GM12878 (cell line): ENCODE data around the gene VIPR2. TPM values are rescaled to one million over a fixed set of nuclear protein-coding genes. Genes with fewer than 3 reads are reported as not detected.

Experiments
- ATAC-seq: fragments of 200-7000 bp; cut with Tn5 transposase; 3 replicates; pipeline ENCODE4 v1.9.1; 2020; ENCODE audit warnings: mild to moderate bottlenecking, moderate library complexity
- BruUV-seq: library from RNA; stranded (reverse); fragments of 400-500 nt; replicated peaks from 2 replicates; lab custom pipeline; 2021; lab: Mats Ljungman, UMichigan
- CTCF ChIA-PET: fragments of 300-600 bp; sonication (Branson Sonifier 250); formaldehyde crosslinking; extraction: SDS; loops from one replicate; lab custom pipeline; 2021; ENCODE audit warnings: inconsistent platforms; lab: Yijun Ruan, JAX
- POLR2A ChIA-PET: fragments of 350-600 bp; formaldehyde crosslinking; extraction: SDS; loops from one replicate; lab custom pipeline; 2021; ENCODE audit warnings: inconsistent platforms; lab: Charles Lee
- RAD21 ChIA-PET: fragments of 300-600 bp; sonication (Branson Sonifier 250); formaldehyde crosslinking; loops from one replicate; lab custom pipeline; 2023; ENCODE audit warnings: antibody characterized with exemption; ENCODE audit not compliant: unreplicated experiment; lab: Charles Lee
- SMC1A ChIA-PET: fragments of 300-600 bp; sonication (Branson Sonifier 250); formaldehyde crosslinking; loops from one replicate; lab custom pipeline; 2023; ENCODE audit not compliant: unreplicated experiment, uncharacterized antibody; lab: Charles Lee
- DNase-seq: peaks from one replicate; pipeline ENCODE4 v3.0.0-alpha.2; 2011; ENCODE audit warnings: low read depth, low spot score
- FAIRE-seq: peaks from 3 replicates; lab custom pipeline; 2011; peaks lifted over from hg19 to GRCh38; lab: Jason Lieb, UNC
- H2AFZ ChIP-seq: 2 replicates; pipeline ENCODE4 v1.6.0; 2011; ENCODE audit warnings: low read depth, low read length, control low read depth; ENCODE audit not compliant: control insufficient read depth
- H3K27ac ChIP-seq: 2 replicates; pipeline ENCODE4 v1.5.1; 2011; ENCODE audit warnings: control low read depth; ENCODE audit not compliant: control insufficient read depth, insufficient read depth
- H3K27me3 ChIP-seq, 2 experiments: replicated peaks in 1 of 2; 2 replicates each; pipeline versions ENCODE4 v1.6.0 to v1.6.1; 2011; ENCODE audit warnings: low read length in 1 of 2; ENCODE audit not compliant: control insufficient read depth in 2 of 2, insufficient read depth in 2 of 2
- H3K36me3 ChIP-seq, 2 experiments: 2 replicates each; pipeline ENCODE4 v1.5.1; 2011; ENCODE audit warnings: low read length in 1 of 2; ENCODE audit not compliant: control insufficient read depth in 2 of 2, insufficient read depth in 2 of 2
- H3K4me1 ChIP-seq: 2 replicates; pipeline ENCODE4 v1.6.1; 2011; ENCODE audit warnings: mild to moderate bottlenecking, low read length, moderate library complexity, mixed read lengths; ENCODE audit not compliant: control insufficient read depth, insufficient read depth
- H3K4me2 ChIP-seq: 2 replicates; pipeline ENCODE4 v1.6.0; 2011; ENCODE audit warnings: control low read depth; ENCODE audit not compliant: control insufficient read depth, insufficient read depth
- H3K4me3 ChIP-seq: fragments of 200-600 bp; sonication (generic); 2 replicates; pipeline ENCODE4 v1.5.1; 2016
- H3K79me2 ChIP-seq: 2 replicates; pipeline ENCODE4 v1.6.0; 2011; ENCODE audit warnings: low read length; ENCODE audit not compliant: control insufficient read depth, insufficient read depth
- H3K9ac ChIP-seq: 2 replicates; pipeline ENCODE4 v1.8.0; 2011; ENCODE audit warnings: low read length, control low read depth, mixed read lengths; ENCODE audit not compliant: control insufficient read depth, insufficient read depth
- H3K9me3 ChIP-seq: replicated peaks from 3 replicates; pipeline ENCODE4 v1.5.1; 2011; ENCODE audit warnings: mild to moderate bottlenecking, low read length; ENCODE audit not compliant: control insufficient read depth, insufficient read depth
- H4K20me1 ChIP-seq: 2 replicates; pipeline ENCODE4 v1.6.0; 2011; ENCODE audit not compliant: control insufficient read depth, insufficient read depth
- ATF2 ChIP-seq: IDR thresholded peaks from 2 replicates; pipeline ENCODE4 v1.6.1; 2012; ENCODE audit warnings: low read length, inconsistent platforms
- BMI1 ChIP-seq: fragments of 450-650 bp; IDR thresholded peaks from 2 replicates; pipeline ENCODE4 v1.6.1; 2016; ENCODE audit warnings: mild to moderate bottlenecking, moderate library complexity, borderline replicate concordance
- CBFB ChIP-seq: IDR thresholded peaks from 2 replicates; pipeline ENCODE4 v1.6.1; 2016; ENCODE audit warnings: antibody characterized with exemption, low read depth
- DPF2 ChIP-seq: fragments of 450-650 bp; IDR thresholded peaks from 2 replicates; pipeline ENCODE4 v1.6.1; 2017; ENCODE audit warnings: mild to moderate bottlenecking
- EED ChIP-seq: sonication (generic); IDR thresholded peaks from 2 replicates; pipeline ENCODE4 v1.6.1; 2016; ENCODE audit warnings: antibody characterized with exemption, low read depth
- ESRRA ChIP-seq: IDR thresholded peaks from 2 replicates; pipeline ENCODE4 v1.6.1; 2012; ENCODE audit warnings: mild to moderate bottlenecking, low read length, improper control_type of control experiment
- MEF2A ChIP-seq: IDR thresholded peaks from 2 replicates; pipeline ENCODE4 v1.6.1; 2011; ENCODE audit warnings: low read depth, mild to moderate bottlenecking, low read length, moderate library complexity; ENCODE audit not compliant: insufficient read depth
- MEF2B ChIP-seq: fragments of 450-650 bp; IDR thresholded peaks from 2 replicates; pipeline ENCODE4 v1.6.1; 2018; ENCODE audit warnings: mild to moderate bottlenecking, moderate library complexity; ENCODE audit not compliant: partially characterized antibody, poor library complexity, severe bottlenecking
- NFYB ChIP-seq: IDR thresholded peaks from 2 replicates; pipeline ENCODE4 v1.6.1; 2011; ENCODE audit warnings: low read depth, mild to moderate bottlenecking, low read length, improper control_type of control experiment, moderate library complexity; ENCODE audit not compliant: insufficient read depth
- NR2C2 ChIP-seq: IDR thresholded peaks from 2 replicates; pipeline ENCODE4 v1.6.1; 2011; ENCODE audit warnings: borderline replicate concordance, low read depth; ENCODE audit not compliant: control insufficient read depth, insufficient read length
- NR2F1 ChIP-seq: fragments of 450-650 bp; conservative IDR thresholded peaks from 2 replicates; pipeline ENCODE4 v1.6.1; 2017; ENCODE audit warnings: mild to moderate bottlenecking
- NRF1 ChIP-seq: conservative IDR thresholded peaks from 2 replicates; pipeline ENCODE4 v1.6.1; 2011; ENCODE audit warnings: mild to moderate bottlenecking, low read depth, low read length, improper control_type of control experiment
- PKNOX1 ChIP-seq: fragments of 450-650 bp; IDR thresholded peaks from 2 replicates; pipeline ENCODE4 v1.6.1; 2016; ENCODE audit warnings: mild to moderate bottlenecking
- RBBP5 ChIP-seq: fragments of 200-600 bp; sonication (generic); conservative IDR thresholded peaks from 2 replicates; pipeline ENCODE4 v1.6.1; 2016
- TCF12 ChIP-seq: IDR thresholded peaks from 2 replicates; pipeline ENCODE4 v1.6.1; 2011; ENCODE audit warnings: low read depth, mild to moderate bottlenecking, low read length
- TCF7 ChIP-seq: IDR thresholded peaks from 2 replicates; pipeline ENCODE4 v1.6.1; 2014; ENCODE audit warnings: antibody characterized with exemption, borderline replicate concordance
- YY1 ChIP-seq: IDR thresholded peaks from 2 replicates; pipeline ENCODE4 v1.6.1; 2011; ENCODE audit warnings: low read depth, mild to moderate bottlenecking, low read length
- ZNF622 ChIP-seq: fragments of 450-650 bp; IDR thresholded peaks from 2 replicates; pipeline ENCODE4 v1.6.1; 2017; ENCODE audit warnings: mild to moderate bottlenecking, inconsistent platforms
- WGBS: methylation state at CpG from one replicate; pipeline ENCODE4 v1.1.6; 2016; ENCODE audit warnings: low lambda C conversion rate; ENCODE audit not compliant: insufficient replicate concordance, insufficient coverage; ENCODE audit errors: missing lambda C conversion rate; 5-methylcytosine and 5-hydroxymethylcytosine counted together
- in situ Hi-C: fragments of 300-500 bp; cut with MboI; formaldehyde crosslinking; loops from 9 replicates; pipeline ENCODE4 v1.14.3; 2018; ENCODE audit warnings: mixed read lengths
- intact Hi-C: fragments of 100-400 bp; cut with micrococcal nuclease; formaldehyde crosslinking; loops from one replicate; pipeline ENCODE4 v1.14.2; 2022; ENCODE audit not compliant: unreplicated experiment
- polyA plus RNA-seq, 11 experiments: library from polyadenylated mRNA; depleted of rRNA in 4 of 11; unstranded in 6 of 11; stranded (reverse) in 5 of 11; fragments of >200 nt; fragmentation: Nextera tagmentation in 4 of 11; fragmentation: Illumina TruSeq in 1 of 11; extraction: Ambion mirVana in 4 of 11; extraction: Trizol in 1 of 11; gene quantifications; 1 replicate in 1 of 11; 2 replicates in 10 of 11; pipeline versions ENCODE4 v1.2.1 to v1.2.3, GENCODE V29; 2011 to 2016; ENCODE audit warnings: inconsistent platforms in 2 of 11, missing spikeins in 2 of 11, low read depth in 1 of 11
- total RNA-seq, 4 experiments: library from RNA; depleted of rRNA in 3 of 4; stranded (reverse); fragments of >200 nt in 3 of 4; fragmentation: Illumina TruSeq in 1 of 4; extraction: Trizol in 1 of 4; gene quantifications; 2 replicates each; pipeline versions ENCODE4 v1.2.1 to v1.2.3, GENCODE V29; 2013 to 2021
- TF ChIP-seq, protein P1 (sequence below): fragments of 450-650 bp; IDR thresholded peaks from 2 replicates; pipeline ENCODE4 v1.6.1; 2017; ENCODE audit warnings: mild to moderate bottlenecking

VIPR2 gene
- total and polyA plus RNA-seq, 10 of the 15 experiments (the other 5 are each of a cell fraction or from before 2014, with no cell fraction given) = not detected

DNA sequence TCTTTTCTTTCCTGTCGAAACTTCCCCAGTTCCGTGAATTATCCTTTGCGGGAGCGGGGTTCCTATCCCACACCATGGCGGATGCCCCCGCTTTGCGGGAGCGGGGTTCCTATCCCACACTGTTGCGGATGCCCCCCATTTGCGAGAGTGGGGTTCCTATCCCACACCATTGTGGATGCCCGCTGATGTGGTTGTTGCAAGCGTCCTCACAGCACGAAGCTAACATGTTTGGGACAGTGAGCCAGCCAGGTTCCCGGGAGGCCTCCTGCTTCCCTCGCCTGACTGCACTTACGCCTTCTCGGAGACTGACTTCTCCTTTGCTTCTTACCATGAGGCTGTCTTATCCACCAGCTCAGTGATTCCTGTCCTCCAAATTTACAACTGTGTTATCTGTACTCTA, 134.7 kb downstream of the VIPR2 start (continued):
- no peak for TF ChIP-seq ATF2
- TF ChIP-seq NR2F1 = no peak
- TF ChIP-seq RBBP5 = no peak
- TF ChIP-seq NFYB = no peak
- TF ChIP-seq, all 136 proteins: peak for 0

- no peak overlapping the region for H3K9ac ChIP-seq
- H3K27ac ChIP-seq = no peak overlapping the region
- H4K20me1 ChIP-seq = no peaks in the 10 kb centered on the region
- no peaks in the 10 kb centered on the region for H3K27me3 ChIP-seq
- TF ChIP-seq NR2C2 = no peak
- no peak for TF ChIP-seq ZNF622
- no peak for TF ChIP-seq MEF2A
- TF ChIP-seq YY1 = no peak
- TF ChIP-seq DPF2 = no peak
- TF ChIP-seq BMI1 = no peak
- TF ChIP-seq, protein P1, sequence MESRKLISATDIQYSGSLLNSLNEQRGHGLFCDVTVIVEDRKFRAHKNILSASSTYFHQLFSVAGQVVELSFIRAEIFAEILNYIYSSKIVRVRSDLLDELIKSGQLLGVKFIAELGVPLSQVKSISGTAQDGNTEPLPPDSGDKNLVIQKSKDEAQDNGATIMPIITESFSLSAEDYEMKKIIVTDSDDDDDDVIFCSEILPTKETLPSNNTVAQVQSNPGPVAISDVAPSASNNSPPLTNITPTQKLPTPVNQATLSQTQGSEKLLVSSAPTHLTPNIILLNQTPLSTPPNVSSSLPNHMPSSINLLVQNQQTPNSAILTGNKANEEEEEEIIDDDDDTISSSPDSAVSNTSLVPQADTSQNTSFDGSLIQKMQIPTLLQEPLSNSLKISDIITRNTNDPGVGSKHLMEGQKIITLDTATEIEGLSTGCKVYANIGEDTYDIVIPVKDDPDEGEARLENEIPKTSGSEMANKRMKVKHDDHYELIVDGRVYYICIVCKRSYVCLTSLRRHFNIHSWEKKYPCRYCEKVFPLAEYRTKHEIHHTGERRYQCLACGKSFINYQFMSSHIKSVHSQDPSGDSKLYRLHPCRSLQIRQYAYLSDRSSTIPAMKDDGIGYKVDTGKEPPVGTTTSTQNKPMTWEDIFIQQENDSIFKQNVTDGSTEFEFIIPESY = no peak
- TF ChIP-seq ESRRA = no peak
- TF ChIP-seq TCF12 = no peak
- no peak for TF ChIP-seq PKNOX1
- TF ChIP-seq TCF7 = no peak
- TF ChIP-seq MEF2B = no peak
- TF ChIP-seq NRF1 = no peak
- no peak for TF ChIP-seq CBFB
- no peak for TF ChIP-seq EED
- ATAC-seq (no peak), DNase-seq (no peak), FAIRE-seq (no peak)
- in situ Hi-C loops (no loop called here), intact Hi-C loops (no loop called here)
- H3K36me3 ChIP-seq = no peaks in the 10 kb centered on the region
- ChIA-PET RAD21 (no interaction called here), POLR2A (no interaction called here), SMC1A (no interaction called here), CTCF (interaction anchor here (1.2 kb wide), 1 partner anchor 32 kb away, joined by 3 read pairs; no protein-coding TSS in a partner anchor)
- no peaks in the 10 kb centered on the region for H3K4me1 ChIP-seq
- BruUV-seq = no TSS peak
- no peaks in the 10 kb centered on the region for H3K9me3 ChIP-seq
- H3K4me2 ChIP-seq = no peak overlapping the region
- WGBS = 47% methylated on average over 9 of the region's 9 CpGs
- no peak overlapping the region for H2AFZ ChIP-seq
- no peak overlapping the region for H3K4me3 ChIP-seq
- no peaks in the 10 kb centered on the region for H3K79me2 ChIP-seq
These were observed 136.2 kb downstream of the VIPR2 start for GRCh38 chr7:159008417-159008816.
